ENCODE results near the gene SLC7A5. TPM values are rescaled to one million over a fixed set of nuclear protein-coding genes. Genes with fewer than 3 reads are reported as not detected.
"Not testable (repeated sequence)": the region's sequence is repeated elsewhere in the genome, so short reads cannot be mapped to it uniquely, and the experiment has no call there.

SLC7A5 gene
- 100 to 1,000 TPM; 112 to 133 (median 124) TPM for total RNA-seq (2021; fragmentation: NEBNext Ultra II Directional; extraction: Animal tissue kit (Norgen Biotek cat#: 25700))
- long read RNA-seq, full-length matches to known transcripts, result 3 of 25 reads
- long read RNA-seq, partial matches to known transcripts, result 1 of 25 reads
- long read RNA-seq, other reads (novel, unspliced or antisense), result 21 of 25 reads

GRCh38 chr16:87869061-87869878 is at the start of gene SLC7A5:
TSS of gene SLC7A5 (minus strand) at chr16:87869507. CDS start at chr16:87869422, 85 bp downstream.
- not testable (repeated sequence) for H3K9me3 Mint-ChIP-seq; H3K27me3 Mint-ChIP-seq (ENCODE audit: insufficient read depth); H3K36me3 Mint-ChIP-seq (ENCODE audit: low read depth)
- H3K27ac Mint-ChIP-seq, result peak within 1 kb of the TSS; percentile 98
- H3K4me3 Mint-ChIP-seq, result peak within 1 kb of the TSS; percentile 96
- peak; percentile 64 for DNase-seq
- H3K4me1 Mint-ChIP-seq (ENCODE audit: low read depth), result peaks cover 52% of the 10 kb centered on the region

- Mint-ChIP-seq H3K36me3 (ENCODE audit: low read depth) (no peaks in the 10 kb centered on the region), H3K27ac (no peak overlapping the region), H3K4me1 (ENCODE audit: low read depth) (peaks cover 8% of the 10 kb centered on the region), H3K4me3 (peak overlapping the region; percentile 72; the same call in 1 of the 2 replicates), H3K9me3 (no peaks in the 10 kb centered on the region), H3K27me3 (ENCODE audit: insufficient read depth) (peaks cover 21% of the 10 kb centered on the region)
- no peak for DNase-seq
- no peak for TF ChIP-seq CTCF (IDR thresholded peaks at IDR 0.05)
These were observed 49.0 kb upstream of the SLC7A5 start for GRCh38 chr16:87918338-87918737.

GRCh38 chr16:87917503-87917902 is 48.2 kb upstream of the SLC7A5 start:
- Mint-ChIP-seq H3K36me3 (ENCODE audit: low read depth) (no peaks in the 10 kb centered on the region), H3K27ac (no peak overlapping the region), H3K27me3 (ENCODE audit: insufficient read depth) (peaks cover 21% of the 10 kb centered on the region), H3K4me1 (ENCODE audit: low read depth) (peaks cover 8% of the 10 kb centered on the region), H3K9me3 (no peaks in the 10 kb centered on the region), H3K4me3 (no peak overlapping the region)
- no peak for TF ChIP-seq CTCF (IDR thresholded peaks at IDR 0.05)
- no peak for DNase-seq

- H3K4me3 Mint-ChIP-seq, result no peak overlapping the region
- no peak for TF ChIP-seq CTCF (IDR thresholded peaks at IDR 0.05)
- H3K9me3 Mint-ChIP-seq, result no peaks in the 10 kb centered on the region
- no peak for DNase-seq
- H3K36me3 Mint-ChIP-seq (ENCODE audit: low read depth), result no peaks in the 10 kb centered on the region
- no peak overlapping the region for H3K27ac Mint-ChIP-seq
- H3K4me1 Mint-ChIP-seq (ENCODE audit: low read depth), result peaks cover 8% of the 10 kb centered on the region
- H3K27me3 Mint-ChIP-seq (ENCODE audit: insufficient read depth), result peaks cover 25% of the 10 kb centered on the region
These were observed 45.5 kb upstream of the SLC7A5 start for GRCh38 chr16:87914812-87915211.

- DNase-seq; H3K27ac Mint-ChIP-seq; H3K9me3 Mint-ChIP-seq; H3K36me3 Mint-ChIP-seq (ENCODE audit: low read depth); H3K4me3 Mint-ChIP-seq: not testable (repeated sequence)
- peaks cover 12% of the 10 kb centered on the region for H3K4me1 Mint-ChIP-seq (ENCODE audit: low read depth)
- H3K27me3 Mint-ChIP-seq (ENCODE audit: insufficient read depth), result peaks cover 25% of the 10 kb centered on the region
These were observed 44.9 kb upstream of the SLC7A5 start for GRCh38 chr16:87914021-87914725.

GRCh38 chr16:87912691-87913090 is 43.4 kb upstream of the SLC7A5 start:
- not testable (repeated sequence) for H3K9me3 Mint-ChIP-seq; H3K36me3 Mint-ChIP-seq (ENCODE audit: low read depth); DNase-seq; H3K4me3 Mint-ChIP-seq; H3K27ac Mint-ChIP-seq; H3K4me1 Mint-ChIP-seq (ENCODE audit: low read depth)
- peaks cover 22% of the 10 kb centered on the region for H3K27me3 Mint-ChIP-seq (ENCODE audit: insufficient read depth)

GRCh38 chr16:87911106-87911763 is 41.9 kb upstream of the SLC7A5 start:
- H3K4me3 Mint-ChIP-seq; H3K36me3 Mint-ChIP-seq (ENCODE audit: low read depth); H3K9me3 Mint-ChIP-seq; H3K4me1 Mint-ChIP-seq (ENCODE audit: low read depth); H3K27ac Mint-ChIP-seq: not testable (repeated sequence)
- DNase-seq, result peak; percentile 69
- H3K27me3 Mint-ChIP-seq (ENCODE audit: insufficient read depth), result peaks cover 22% of the 10 kb centered on the region
